Trophoblast cell (in vitro differentiated cells and primary cell): ENCODE data around the gene SLC2A6.

ENCODE experiments used
- DNase-seq, 2 donors: peaks; one replicate each; pipeline ENCODE4 v3.0.0-alpha.2; 2016
- H2AFZ ChIP-seq: 2 replicates; pipeline ENCODE4 v1.6.1; 2013; ENCODE audit warnings: low read length, moderate library complexity, mild to moderate bottlenecking; ENCODE audit not compliant: insufficient read depth, poor library complexity
- H2AK5ac ChIP-seq: 2 replicates; pipeline ENCODE4 v1.6.1; 2013; ENCODE audit warnings: mild to moderate bottlenecking, low read length
- H2BK120ac ChIP-seq: 2 replicates; pipeline ENCODE4 v1.6.1; 2013; ENCODE audit warnings: low read length, mild to moderate bottlenecking, moderate library complexity; ENCODE audit not compliant: insufficient read depth, poor library complexity
- H2BK12ac ChIP-seq: 2 replicates; pipeline ENCODE4 v1.6.1; 2013; ENCODE audit warnings: mild to moderate bottlenecking, low read length, moderate library complexity
- H2BK5ac ChIP-seq: 2 replicates; pipeline ENCODE4 v1.6.1; 2013; ENCODE audit warnings: low read length, low read depth, moderate library complexity, mild to moderate bottlenecking; ENCODE audit not compliant: poor library complexity
- H3K14ac ChIP-seq: 2 replicates; pipeline ENCODE4 v1.6.1; 2013; ENCODE audit warnings: mild to moderate bottlenecking, low read length
- H3K18ac ChIP-seq: 2 replicates; pipeline ENCODE4 v1.6.1; 2013; ENCODE audit warnings: mild to moderate bottlenecking, low read length
- H3K23ac ChIP-seq: 2 replicates; pipeline ENCODE4 v1.6.1; 2013; ENCODE audit warnings: low read length
- H3K27ac ChIP-seq: 2 replicates; pipeline ENCODE4 v1.5.1; 2013; ENCODE audit warnings: low read depth, mild to moderate bottlenecking, inconsistent platforms, low read length, moderate library complexity
- H3K27me3 ChIP-seq: 2 replicates; pipeline ENCODE4 v1.6.1; 2013; ENCODE audit warnings: inconsistent platforms, mild to moderate bottlenecking, low read length, moderate library complexity; ENCODE audit not compliant: insufficient read depth
- H3K36me3 ChIP-seq, 2 experiments: 1 replicate in 1 of 2; 2 replicates in 1 of 2; pipeline ENCODE4 v1.6.1; 2013; ENCODE audit warnings: low read length in 2 of 2, mild to moderate bottlenecking in 2 of 2, moderate library complexity in 1 of 2; ENCODE audit not compliant: insufficient read depth in 2 of 2, control insufficient read depth in 1 of 2
- H3K4ac ChIP-seq: 2 replicates; pipeline ENCODE4 v1.6.1; 2013; ENCODE audit warnings: low read depth, mild to moderate bottlenecking, low read length, moderate library complexity
- H3K4me1 ChIP-seq, 2 experiments: 1 replicate in 1 of 2; 2 replicates in 1 of 2; pipeline ENCODE4 v1.6.1; 2013; ENCODE audit warnings: low read length in 2 of 2, mild to moderate bottlenecking in 2 of 2, moderate library complexity in 1 of 2; ENCODE audit not compliant: insufficient read depth in 2 of 2, control insufficient read depth in 1 of 2
- H3K4me2 ChIP-seq: 2 replicates; pipeline ENCODE4 v1.6.1; 2013; ENCODE audit warnings: inconsistent platforms, mild to moderate bottlenecking, low read length, moderate library complexity
- H3K4me3 ChIP-seq: 2 replicates; pipeline ENCODE4 v1.5.1; 2013; ENCODE audit warnings: mild to moderate bottlenecking, low read depth, low read length, inconsistent platforms
- H3K79me1 ChIP-seq: one replicate; pipeline ENCODE4 v1.6.1; 2013; ENCODE audit warnings: low read length
- H3K79me2 ChIP-seq: 2 replicates; pipeline ENCODE4 v1.6.1; 2013; ENCODE audit warnings: low read length, mild to moderate bottlenecking; ENCODE audit not compliant: control insufficient read depth, insufficient read depth, poor library complexity
- H3K9ac ChIP-seq: 2 replicates; pipeline ENCODE4 v1.6.1; 2013; ENCODE audit warnings: mild to moderate bottlenecking, low read length
- H3K9me3 ChIP-seq: 2 replicates; pipeline ENCODE4 v1.6.1; 2013; ENCODE audit warnings: low read depth, mild to moderate bottlenecking, control low read depth, inconsistent platforms, low read length; ENCODE audit not compliant: insufficient read depth
- H4K12ac ChIP-seq: 2 replicates; pipeline ENCODE4 v1.6.1; 2013; ENCODE audit warnings: low read depth, mild to moderate bottlenecking, low read length, moderate library complexity
- H4K8ac ChIP-seq: 2 replicates; pipeline ENCODE4 v1.6.1; 2013; ENCODE audit warnings: low read depth, mild to moderate bottlenecking, low read length, moderate library complexity
- H4K91ac ChIP-seq: one replicate; pipeline ENCODE4 v1.6.1; 2013; ENCODE audit warnings: low read depth, mild to moderate bottlenecking, low read length, moderate library complexity
- WGBS: extraction: QIAGEN DNeasy Blood & Tissue Kit; methylation state at CpG from one replicate; pipeline ENCODE4 v1.1.7; 2013; ENCODE audit warnings: missing lambda C conversion rate; ENCODE audit not compliant: insufficient read length, insufficient coverage; ENCODE audit errors: extremely low coverage; 5-methylcytosine and 5-hydroxymethylcytosine counted together

The SLC2A6 gene

DNA sequence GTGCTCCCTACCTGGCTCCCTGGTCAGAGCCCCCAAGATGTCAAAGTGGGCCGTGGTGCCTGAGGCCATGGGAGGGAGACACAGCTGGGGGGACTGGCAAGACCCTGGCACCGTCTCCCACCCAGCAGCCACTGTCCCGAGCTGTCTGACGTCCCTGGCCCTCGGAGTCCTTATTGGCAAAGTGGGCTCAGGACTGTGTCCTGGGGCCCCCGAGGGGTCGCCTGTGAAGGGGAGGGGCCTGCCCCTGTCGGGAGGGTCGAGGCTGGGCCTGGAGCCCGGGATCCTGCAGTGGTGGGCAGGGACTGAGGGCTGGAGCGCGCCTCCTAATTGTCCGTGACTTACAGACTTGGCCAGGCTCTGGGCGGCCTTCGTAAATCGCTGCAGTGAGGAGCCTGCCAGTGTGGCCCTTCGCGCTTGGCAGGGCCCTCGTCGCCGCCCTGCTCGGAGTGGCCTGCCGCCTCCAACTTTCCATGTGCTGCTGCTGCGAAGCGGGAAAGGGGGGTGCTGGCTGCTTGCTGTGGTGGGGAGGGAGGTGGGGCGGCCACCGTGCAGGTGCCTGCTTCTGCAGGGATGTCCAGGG, 32.1 kb upstream of the SLC2A6 start:
- no CpG with 5 or more reads among the region's 27 CpGs for WGBS
- Histone ChIP-seq H3K4ac (no peak overlapping the region), H3K36me3 (no peaks in the 10 kb centered on the region)

DNA sequence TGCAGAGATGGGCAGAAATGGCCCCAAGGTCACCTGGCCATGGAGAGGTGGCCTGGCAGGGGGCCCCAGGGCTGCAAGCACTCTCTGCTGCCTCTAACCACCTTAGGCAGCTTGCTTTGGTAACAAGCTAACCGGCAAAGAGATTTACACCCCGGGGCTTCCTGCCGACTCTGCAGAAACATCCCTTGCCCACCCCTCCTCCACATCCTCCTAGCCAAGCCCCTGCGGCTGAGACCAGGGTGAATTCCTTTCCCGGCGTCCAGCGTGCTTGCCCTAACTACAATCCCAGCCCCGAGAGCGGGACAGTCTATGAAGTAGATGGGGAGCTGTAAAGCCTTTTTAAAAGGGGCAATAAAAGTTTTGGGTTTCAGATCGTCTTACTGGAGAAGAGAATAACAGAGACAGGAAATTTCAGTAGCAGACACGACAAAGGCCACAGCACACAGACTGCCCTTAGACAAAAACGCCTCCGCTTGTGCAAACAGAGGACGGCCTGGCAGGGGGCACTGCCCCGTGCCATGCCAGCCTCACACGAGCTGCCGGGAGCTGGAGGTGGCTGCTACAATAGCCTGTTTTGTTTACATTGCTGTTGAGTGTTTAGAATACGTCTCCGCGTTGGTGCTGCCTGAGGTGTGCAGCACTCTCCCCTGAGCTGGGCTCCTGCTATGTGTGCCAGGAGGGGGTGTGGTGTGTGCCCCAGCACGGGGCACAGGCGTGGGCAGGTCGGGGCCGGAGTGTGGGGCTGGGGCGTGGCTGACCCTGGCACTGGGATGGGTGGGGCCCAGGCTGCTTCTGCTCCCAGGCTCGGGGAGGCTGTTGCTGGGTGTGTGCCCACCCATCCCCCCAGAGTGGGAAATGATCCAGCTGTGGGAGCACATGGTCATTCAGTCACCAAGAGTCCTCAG, 30.5 kb upstream of the SLC2A6 start:
- Histone ChIP-seq H3K36me3 (no peaks in the 10 kb centered on the region), H3K4me1 (peaks cover 8 to 23% of the 10 kb centered on the region in 2 experiments), H3K79me2 (no peaks in the 10 kb centered on the region), H2BK120ac (no peak overlapping the region), H2BK12ac (peak overlapping the region; percentile 74), H3K18ac (no peak overlapping the region), H4K12ac (no peak overlapping the region), H3K4me2 (peak overlapping the region; percentile 32), H3K14ac (peak overlapping the region; percentile 4), H4K91ac (peak overlapping the region; percentile 73), H2AFZ (no peak overlapping the region), H4K8ac (no peak overlapping the region), H3K4ac (no peak overlapping the region), H3K79me1 (no peaks in the 10 kb centered on the region), H3K4me3 (no peak overlapping the region), H3K23ac (no peak overlapping the region), H2AK5ac (no peak overlapping the region), H3K27ac (peak overlapping the region; percentile 29), H2BK5ac (no peak overlapping the region), H3K9me3 (peaks cover 16% of the 10 kb centered on the region), H3K9ac (no peak overlapping the region), H3K27me3 (no peaks in the 10 kb centered on the region)
- no CpG with 5 or more reads among the region's 26 CpGs for WGBS
- no peak for DNase-seq

More for the DNA sequence above, 32.1 kb upstream of the SLC2A6 start:
- Histone ChIP-seq H3K4me3 (no peak overlapping the region), H3K14ac (no peak overlapping the region), H4K91ac (no peak overlapping the region), H2BK12ac (no peak overlapping the region), H2BK120ac (no peak overlapping the region), H3K9me3 (peaks cover 16% of the 10 kb centered on the region), H4K12ac (no peak overlapping the region), H3K9ac (no peak overlapping the region), H2AK5ac (no peak overlapping the region), H3K27me3 (no peaks in the 10 kb centered on the region), H2BK5ac (no peak overlapping the region), H4K8ac (no peak overlapping the region), H3K4me2 (no peak overlapping the region), H3K18ac (no peak overlapping the region), H3K79me2 (no peaks in the 10 kb centered on the region), H3K23ac (no peak overlapping the region), H3K4me1 (peaks cover 8 to 22% of the 10 kb centered on the region in 2 experiments), H3K27ac (no peak overlapping the region), H2AFZ (no peak overlapping the region), H3K79me1 (no peaks in the 10 kb centered on the region)
- DNase-seq, result no peak

DNA sequence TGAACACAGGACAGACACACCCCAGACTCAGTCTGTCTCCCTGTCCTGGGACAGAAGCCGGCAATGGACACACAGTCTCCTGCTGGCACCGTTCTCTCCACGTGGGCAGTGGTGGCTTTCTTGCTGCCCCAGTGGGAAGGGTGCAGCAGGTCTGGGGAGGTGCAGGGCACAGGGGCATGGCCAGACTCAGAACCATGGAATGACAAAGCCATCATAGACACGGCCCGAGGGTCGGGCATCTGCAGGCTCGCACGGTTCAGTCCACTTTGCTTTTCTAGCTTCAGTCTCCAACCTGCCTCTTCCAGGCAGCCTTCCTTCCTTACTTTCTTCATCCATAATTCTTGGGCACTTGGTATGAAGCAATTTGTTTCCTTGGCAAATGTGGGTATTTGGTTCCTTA, 29.1 kb upstream of the SLC2A6 start:
- no peaks in the 10 kb centered on the region for H3K27me3 ChIP-seq
- WGBS, result no CpG with 5 or more reads among the region's 8 CpGs
- H2AK5ac ChIP-seq, result peak overlapping the region; percentile 2
- H3K9me3 ChIP-seq, result peaks cover 16% of the 10 kb centered on the region
- no peaks in the 10 kb centered on the region for H3K79me2 ChIP-seq
- H2BK12ac ChIP-seq, result no peak overlapping the region
- H4K8ac ChIP-seq, result no peak overlapping the region
- no peak overlapping the region for H3K14ac ChIP-seq
- H3K23ac ChIP-seq, result no peak overlapping the region
- H3K4ac ChIP-seq, result no peak overlapping the region
- peaks cover 8 to 23% of the 10 kb centered on the region in 2 experiments for H3K4me1 ChIP-seq
- no peak overlapping the region for H3K4me3 ChIP-seq
- DNase-seq, result no peak
- H3K9ac ChIP-seq, result no peak overlapping the region
- H3K27ac ChIP-seq, result no peak overlapping the region
- no peak overlapping the region for H4K12ac ChIP-seq
- H2BK5ac ChIP-seq, result no peak overlapping the region
- no peak overlapping the region for H2BK120ac ChIP-seq
- no peaks in the 10 kb centered on the region for H3K36me3 ChIP-seq
- no peak overlapping the region for H2AFZ ChIP-seq
- H3K4me2 ChIP-seq, result no peak overlapping the region
- H3K79me1 ChIP-seq, result no peaks in the 10 kb centered on the region
- no peak overlapping the region for H3K18ac ChIP-seq
- peak overlapping the region; percentile 41 for H4K91ac ChIP-seq

DNA sequence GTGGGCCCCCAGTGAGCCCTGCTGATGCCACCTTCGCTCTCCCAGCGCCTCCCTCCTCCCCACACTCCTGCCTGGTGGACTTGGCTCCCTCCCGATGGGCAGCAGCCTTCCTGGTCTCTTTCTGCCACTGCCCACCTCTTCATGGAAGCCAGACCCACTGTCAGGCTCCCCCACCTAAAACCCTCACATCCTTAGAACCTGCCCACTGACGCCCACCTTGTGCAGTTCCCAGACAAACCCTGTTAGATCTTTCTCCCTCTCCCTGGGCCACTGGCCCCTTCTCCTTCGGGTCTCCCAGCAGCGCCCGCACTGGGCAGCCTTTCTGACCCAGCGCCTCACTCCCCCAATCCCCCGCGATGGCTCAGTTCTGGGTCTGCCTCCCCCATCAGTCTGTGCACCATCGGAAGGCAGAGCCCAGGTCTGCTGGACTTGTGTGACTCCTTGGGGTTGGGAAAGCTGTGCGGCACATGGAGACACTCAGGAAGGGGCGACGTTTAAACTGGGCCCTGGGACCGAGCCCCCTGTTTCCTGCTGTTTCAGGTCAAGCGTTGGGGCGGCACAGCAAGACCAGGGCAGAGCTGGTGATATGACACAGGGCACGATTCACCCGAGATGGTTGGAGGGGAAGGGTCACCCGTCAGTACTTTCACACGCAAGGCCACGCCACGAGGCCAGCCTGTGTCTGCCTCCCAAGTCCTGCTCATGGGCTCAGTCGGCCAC, 28.5 kb upstream of the SLC2A6 start:
- no peak overlapping the region for H3K18ac ChIP-seq
- peak overlapping the region; percentile 2 for H2AK5ac ChIP-seq
- no peak overlapping the region for H3K4ac ChIP-seq
- H4K12ac ChIP-seq, result no peak overlapping the region
- no CpG with 5 or more reads among the region's 24 CpGs for WGBS
- H3K4me1 ChIP-seq, result peaks cover 8 to 22% of the 10 kb centered on the region in 2 experiments
- no peaks in the 10 kb centered on the region for H3K79me2 ChIP-seq
- no peak overlapping the region for H4K8ac ChIP-seq
- H3K9ac ChIP-seq, result no peak overlapping the region
- peak overlapping the region; percentile 41 for H4K91ac ChIP-seq
- H2BK120ac ChIP-seq, result no peak overlapping the region
- no peaks in the 10 kb centered on the region for H3K79me1 ChIP-seq
- no peak overlapping the region for H2BK5ac ChIP-seq
- H3K4me3 ChIP-seq, result no peak overlapping the region
- H3K27me3 ChIP-seq, result no peaks in the 10 kb centered on the region
- no peak overlapping the region for H3K27ac ChIP-seq
- H2AFZ ChIP-seq, result no peak overlapping the region
- no peaks in the 10 kb centered on the region for H3K36me3 ChIP-seq
- no peak overlapping the region for H2BK12ac ChIP-seq
- no peak overlapping the region for H3K4me2 ChIP-seq
- H3K23ac ChIP-seq, result no peak overlapping the region
- no peak for DNase-seq
- peaks cover 14% of the 10 kb centered on the region for H3K9me3 ChIP-seq
- H3K14ac ChIP-seq, result no peak overlapping the region
